GM18861 (cell line): ENCODE measurements around the gene C2CD3.
A peak's percentile ranks its signal among the peaks of the same experiment; 100 is the strongest.

Experiments
- ATAC-seq: cut with Tn5 transposase; IDR thresholded peaks from one replicate; pipeline ENCODE4 v1.9.1; 2021; ENCODE audit not compliant: unreplicated experiment

C2CD3 gene

GRCh38 chr11:73983741-73984538 lies 186.9 kb downstream of the C2CD3 start:
- ATAC-seq: no peak

DNA sequence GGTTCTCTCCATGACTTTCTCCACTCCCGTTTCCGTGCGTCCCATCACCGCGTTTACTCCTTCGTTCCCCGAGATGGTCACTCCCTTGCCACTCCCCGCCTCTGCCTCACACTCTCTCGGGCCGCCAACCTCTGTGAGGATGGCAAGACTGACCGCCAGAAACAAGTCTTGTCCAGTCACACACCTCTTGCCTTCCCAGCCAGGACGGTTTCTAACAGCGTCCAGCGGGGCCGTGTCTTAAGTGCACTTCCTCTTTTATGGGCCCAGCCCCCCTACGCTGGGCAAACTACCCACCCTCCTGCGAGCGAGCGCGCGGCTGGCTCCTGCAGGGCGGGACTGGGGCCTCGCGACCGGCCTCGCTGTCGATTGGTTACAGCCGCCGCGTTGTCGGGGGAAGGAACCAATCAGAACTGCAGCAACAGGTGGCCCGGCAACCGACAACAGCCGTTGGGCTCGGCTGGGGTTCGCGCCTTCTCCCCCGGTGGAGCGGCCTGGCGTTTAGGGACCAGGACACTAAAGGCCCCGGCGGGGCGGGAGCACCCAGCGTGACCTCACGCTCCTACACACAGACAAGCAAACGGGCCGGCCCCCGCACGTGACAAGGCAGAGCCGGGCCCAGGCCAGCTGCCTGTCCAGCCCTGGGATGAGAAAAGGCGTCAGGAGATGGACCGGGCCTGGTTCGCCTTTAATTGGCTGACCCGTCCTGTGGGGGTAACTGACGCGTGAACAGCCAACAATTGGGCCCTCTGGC lies 187.6 kb downstream of the C2CD3 start:
- peak; percentile 64 for ATAC-seq

- ATAC-seq: peak; percentile 31
Observed at GRCh38 chr11:73982595-73982989, 188.2 kb downstream of the C2CD3 start, which contains the start of gene UCP2. TSS of gene UCP2 (minus strand) at chr11:73982843. CDS start at chr11:73978378, 4,465 bp downstream.

- ATAC-seq: no peak
Observed at GRCh38 chr11:73981051-73981805, 189.6 kb downstream of the C2CD3 start.

- peak; percentile 32 for ATAC-seq
Observed at GRCh38 chr11:73980001-73980961, 190.5 kb downstream of the C2CD3 start.

DNA sequence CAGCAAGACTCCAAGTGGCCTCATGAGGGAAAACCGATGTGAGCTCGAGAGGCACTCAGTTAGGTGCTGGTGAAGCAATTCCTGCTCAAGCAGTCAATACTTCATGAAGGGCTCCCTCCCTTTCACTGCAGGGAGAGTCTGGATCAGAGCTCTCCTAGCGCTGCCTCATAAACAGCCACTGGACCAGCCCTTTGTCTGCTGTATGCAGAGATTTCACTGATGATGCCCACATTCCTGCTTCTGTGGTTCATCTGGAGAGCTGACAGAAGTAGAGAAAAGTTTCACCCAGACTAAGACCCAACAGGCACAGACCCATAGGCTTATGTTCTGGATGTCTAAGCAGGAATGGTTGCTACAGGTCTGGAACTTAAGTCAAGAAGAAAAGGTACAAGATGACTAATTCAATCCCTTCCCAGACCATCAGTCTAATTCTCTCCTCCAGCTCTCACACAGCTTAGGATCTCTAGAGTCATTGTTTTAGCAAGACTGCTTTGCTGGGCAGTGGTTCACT lies 192.2 kb downstream of the C2CD3 start:
- no peak for ATAC-seq

GRCh38 chr11:73977856-73978519 lies 192.8 kb downstream of the C2CD3 start:
- ATAC-seq: no peak

GRCh38 chr11:73976451-73977151 lies 194.2 kb downstream of the C2CD3 start:
- ATAC-seq: no peak

DNA sequence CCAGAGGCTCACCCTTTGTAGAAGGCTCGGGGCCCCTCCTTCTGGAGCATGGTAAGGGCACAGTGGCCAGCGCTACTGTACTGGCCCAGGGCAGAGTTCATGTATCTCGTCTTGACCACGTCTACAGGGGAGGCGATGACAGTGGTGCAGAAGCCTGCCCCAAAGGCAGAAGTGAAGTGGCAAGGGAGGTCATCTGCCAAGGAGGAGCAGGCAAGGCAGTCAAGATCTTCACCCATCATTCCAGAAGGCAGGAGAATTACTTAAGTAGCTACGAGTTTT lies 195.4 kb downstream of the C2CD3 start:
- no peak for ATAC-seq

GRCh38 chr11:73974604-73975478 lies 196.0 kb downstream of the C2CD3 start:
- ATAC-seq: no peak

DNA sequence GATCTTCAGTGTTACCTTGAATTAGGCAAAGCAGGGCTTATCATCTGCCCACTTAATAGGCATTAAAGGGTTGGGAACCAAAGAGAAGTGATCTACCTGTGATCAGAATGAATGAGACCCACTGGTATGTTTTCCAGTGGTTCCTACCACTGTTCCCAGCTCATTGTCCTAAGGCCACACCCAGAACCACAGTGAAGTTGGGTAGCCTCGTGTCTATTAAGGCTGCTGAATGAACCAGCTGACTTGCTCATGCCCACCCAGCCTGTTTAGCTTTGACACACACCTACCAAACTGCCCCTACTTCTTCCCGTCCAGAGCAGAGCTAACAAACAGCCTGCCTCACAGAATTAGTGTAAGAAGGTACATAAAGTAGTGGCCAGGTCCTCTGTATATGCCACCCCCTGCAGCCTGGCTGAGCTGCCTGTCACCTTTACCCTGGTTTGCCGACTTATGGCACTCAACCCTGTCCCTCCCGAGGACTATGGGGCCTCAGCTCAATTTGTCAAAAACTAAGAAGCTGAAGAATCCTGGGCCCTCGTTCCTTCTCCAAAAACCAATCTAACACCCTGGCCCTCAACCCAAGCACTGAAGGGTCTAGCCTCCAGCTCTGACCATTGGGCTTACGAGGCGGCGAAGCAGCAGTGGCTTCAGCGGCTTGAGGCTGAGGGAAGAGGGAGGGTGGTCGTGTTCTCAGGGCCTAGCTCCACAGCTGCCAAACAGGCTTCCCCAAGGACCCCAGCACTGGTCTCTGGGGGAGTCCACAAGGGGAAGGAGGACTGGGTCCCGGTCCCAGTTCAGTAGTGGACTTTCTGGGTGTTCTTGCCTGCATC lies 198.0 kb downstream of the C2CD3 start:
- ATAC-seq: no peak

DNA sequence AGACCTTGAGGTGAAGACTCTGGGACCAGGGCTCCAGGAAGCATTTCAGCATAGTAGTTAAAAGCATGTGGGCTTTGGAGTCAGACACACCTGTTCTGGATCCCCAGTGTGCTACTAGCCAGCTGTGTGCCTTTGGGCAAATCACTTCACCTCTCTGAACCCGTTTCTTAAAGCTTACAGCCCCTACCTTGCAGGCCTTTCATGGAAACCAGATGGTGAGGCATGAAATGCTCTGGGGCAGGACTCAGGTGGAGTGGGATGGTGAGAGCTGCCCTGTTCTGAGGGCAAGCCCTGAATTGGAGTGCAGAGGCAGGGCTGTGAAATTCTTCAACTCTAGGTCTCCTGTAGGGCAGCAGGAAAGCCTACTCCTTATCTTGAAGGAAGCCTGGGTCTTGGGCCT lies 198.6 kb downstream of the C2CD3 start:
- ATAC-seq: no peak

- ATAC-seq: no peak
Observed at GRCh38 chr11:73971175-73971719, 199.6 kb downstream of the C2CD3 start.

DNA sequence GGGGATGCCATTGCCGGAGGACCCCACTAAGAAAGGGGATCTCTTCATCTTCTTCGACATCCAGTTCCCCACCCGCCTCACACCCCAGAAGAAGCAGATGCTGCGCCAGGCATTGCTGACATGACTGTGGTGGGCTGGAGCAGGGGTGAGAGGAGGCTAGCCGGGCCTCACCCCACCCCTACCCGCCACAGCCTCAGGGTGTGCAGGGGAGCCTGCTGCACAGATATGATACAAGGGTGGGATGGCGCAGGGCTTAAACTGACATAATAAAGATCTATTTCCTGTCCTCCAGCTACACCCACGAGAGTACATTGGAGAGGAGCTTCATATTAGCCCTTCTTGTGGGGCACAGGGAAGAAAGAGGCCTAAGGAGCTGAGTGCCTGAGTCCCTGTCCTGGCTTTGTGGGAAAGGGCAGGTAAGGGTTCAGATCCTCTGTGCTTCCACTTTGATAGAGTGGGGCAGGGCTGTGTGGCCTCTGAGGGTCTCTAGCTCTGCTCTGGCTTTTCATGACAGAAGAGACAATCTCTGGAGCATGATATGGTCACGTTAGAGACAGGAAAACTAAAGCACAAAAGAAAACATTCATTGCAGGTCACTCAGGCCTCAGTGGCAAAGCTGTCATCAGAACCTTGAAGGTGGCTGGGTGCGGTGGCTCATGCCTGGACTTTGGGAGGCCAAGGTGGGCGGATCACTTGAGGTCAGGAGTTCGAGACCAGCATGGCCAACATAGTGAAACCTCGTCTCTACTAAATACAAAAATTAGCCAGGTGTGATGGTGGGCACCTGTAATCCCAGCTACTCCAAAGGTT lies 200.6 kb downstream of the C2CD3 start:
- no peak for ATAC-seq

GRCh38 chr11:73969091-73969490 lies 201.7 kb downstream of the C2CD3 start:
- ATAC-seq: no peak

DNA sequence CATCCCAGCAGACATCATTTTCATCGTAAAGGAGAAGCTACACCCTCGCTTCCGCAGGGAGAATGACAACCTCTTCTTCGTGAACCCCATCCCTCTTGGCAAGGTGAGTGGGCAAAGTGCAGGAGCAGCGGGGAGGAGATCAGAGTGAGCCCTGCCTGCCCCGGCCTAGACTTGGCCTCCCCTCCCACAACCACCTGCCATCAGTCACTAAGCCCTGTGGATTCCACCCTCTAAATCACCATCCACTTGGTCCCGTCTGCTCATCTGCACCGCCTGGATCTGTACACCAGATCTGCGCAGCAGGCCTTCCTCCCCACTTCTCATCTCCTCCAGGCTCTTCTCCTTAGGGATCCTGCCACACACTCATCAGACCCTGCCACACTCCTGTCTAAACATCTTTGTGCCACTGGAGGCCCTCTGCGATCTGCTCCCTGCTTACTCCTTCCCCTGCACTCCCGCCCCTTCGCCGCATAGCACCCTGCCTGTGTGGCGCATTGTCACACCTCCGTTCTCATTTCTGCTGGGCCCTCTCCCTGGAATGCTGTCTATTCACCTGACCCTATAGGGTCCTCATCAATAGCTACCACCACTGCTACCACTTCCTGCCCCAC lies 202.3 kb downstream of the C2CD3 start:
- no peak for ATAC-seq
